Panc1 (cell line): Measurements from ENCODE around the gene PCDHGB4.
"Not testable (repeated sequence)": the region's sequence is repeated elsewhere in the genome, so short reads cannot be mapped to it uniquely, and the experiment has no call there.

Source experiments
- POLR2AphosphoS5 ChIP-seq: IDR thresholded peaks from 2 replicates; pipeline ENCODE4 v1.6.1; 2012; ENCODE audit warnings: mild to moderate bottlenecking, low read depth, low read length, moderate library complexity
- TF ChIP-seq, protein P1 (sequence below): fragments of 450-650 bp; IDR thresholded peaks from 2 replicates; pipeline ENCODE4 v1.5.1; 2017; ENCODE audit warnings: mild to moderate bottlenecking
- TF ChIP-seq, protein P2 (sequence below), 2 experiments: IDR thresholded peaks; 2 replicates each; pipeline ENCODE4 v1.6.1; 2011 to 2012; ENCODE audit warnings: low read depth in 2 of 2, control low read depth in 1 of 2, low read length in 1 of 2, mild to moderate bottlenecking in 1 of 2, moderate library complexity in 1 of 2; ENCODE audit not compliant: insufficient read depth in 1 of 2

- TF ChIP-seq, protein P1, sequence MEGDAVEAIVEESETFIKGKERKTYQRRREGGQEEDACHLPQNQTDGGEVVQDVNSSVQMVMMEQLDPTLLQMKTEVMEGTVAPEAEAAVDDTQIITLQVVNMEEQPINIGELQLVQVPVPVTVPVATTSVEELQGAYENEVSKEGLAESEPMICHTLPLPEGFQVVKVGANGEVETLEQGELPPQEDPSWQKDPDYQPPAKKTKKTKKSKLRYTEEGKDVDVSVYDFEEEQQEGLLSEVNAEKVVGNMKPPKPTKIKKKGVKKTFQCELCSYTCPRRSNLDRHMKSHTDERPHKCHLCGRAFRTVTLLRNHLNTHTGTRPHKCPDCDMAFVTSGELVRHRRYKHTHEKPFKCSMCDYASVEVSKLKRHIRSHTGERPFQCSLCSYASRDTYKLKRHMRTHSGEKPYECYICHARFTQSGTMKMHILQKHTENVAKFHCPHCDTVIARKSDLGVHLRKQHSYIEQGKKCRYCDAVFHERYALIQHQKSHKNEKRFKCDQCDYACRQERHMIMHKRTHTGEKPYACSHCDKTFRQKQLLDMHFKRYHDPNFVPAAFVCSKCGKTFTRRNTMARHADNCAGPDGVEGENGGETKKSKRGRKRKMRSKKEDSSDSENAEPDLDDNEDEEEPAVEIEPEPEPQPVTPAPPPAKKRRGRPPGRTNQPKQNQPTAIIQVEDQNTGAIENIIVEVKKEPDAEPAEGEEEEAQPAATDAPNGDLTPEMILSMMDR, result not testable (repeated sequence)
- TF ChIP-seq POLR2AphosphoS5, result not testable (repeated sequence)
- TF ChIP-seq, protein P2, sequence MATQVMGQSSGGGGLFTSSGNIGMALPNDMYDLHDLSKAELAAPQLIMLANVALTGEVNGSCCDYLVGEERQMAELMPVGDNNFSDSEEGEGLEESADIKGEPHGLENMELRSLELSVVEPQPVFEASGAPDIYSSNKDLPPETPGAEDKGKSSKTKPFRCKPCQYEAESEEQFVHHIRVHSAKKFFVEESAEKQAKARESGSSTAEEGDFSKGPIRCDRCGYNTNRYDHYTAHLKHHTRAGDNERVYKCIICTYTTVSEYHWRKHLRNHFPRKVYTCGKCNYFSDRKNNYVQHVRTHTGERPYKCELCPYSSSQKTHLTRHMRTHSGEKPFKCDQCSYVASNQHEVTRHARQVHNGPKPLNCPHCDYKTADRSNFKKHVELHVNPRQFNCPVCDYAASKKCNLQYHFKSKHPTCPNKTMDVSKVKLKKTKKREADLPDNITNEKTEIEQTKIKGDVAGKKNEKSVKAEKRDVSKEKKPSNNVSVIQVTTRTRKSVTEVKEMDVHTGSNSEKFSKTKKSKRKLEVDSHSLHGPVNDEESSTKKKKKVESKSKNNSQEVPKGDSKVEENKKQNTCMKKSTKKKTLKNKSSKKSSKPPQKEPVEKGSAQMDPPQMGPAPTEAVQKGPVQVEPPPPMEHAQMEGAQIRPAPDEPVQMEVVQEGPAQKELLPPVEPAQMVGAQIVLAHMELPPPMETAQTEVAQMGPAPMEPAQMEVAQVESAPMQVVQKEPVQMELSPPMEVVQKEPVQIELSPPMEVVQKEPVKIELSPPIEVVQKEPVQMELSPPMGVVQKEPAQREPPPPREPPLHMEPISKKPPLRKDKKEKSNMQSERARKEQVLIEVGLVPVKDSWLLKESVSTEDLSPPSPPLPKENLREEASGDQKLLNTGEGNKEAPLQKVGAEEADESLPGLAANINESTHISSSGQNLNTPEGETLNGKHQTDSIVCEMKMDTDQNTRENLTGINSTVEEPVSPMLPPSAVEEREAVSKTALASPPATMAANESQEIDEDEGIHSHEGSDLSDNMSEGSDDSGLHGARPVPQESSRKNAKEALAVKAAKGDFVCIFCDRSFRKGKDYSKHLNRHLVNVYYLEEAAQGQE (IDR thresholded peaks at IDR 0.05; ENCODE audit: insufficient read depth in 1 of 2, low read depth in 2 of 2, low read length in 1 of 2), result not testable (repeated sequence)
Observed at GRCh38 chr5:141432308-141432707, 44.8 kb downstream of the PCDHGB4 start.
